HepG2 (cell line): ENCODE data around the gene TMEM127. TPM values are rescaled to one million over a fixed set of nuclear protein-coding genes. Genes with fewer than 3 reads are reported as not detected.

Experiments used
- ATAC-seq: fragments of 200-7000 bp; cut with Tn5 transposase; 3 replicates; pipeline ENCODE4 v1.9.1; 2020; ENCODE audit warnings: mild to moderate bottlenecking, moderate library complexity
- BruUV-seq: library from RNA; stranded (reverse); fragments of 400-500 nt; replicated peaks from 2 replicates; lab custom pipeline; 2021; lab: Mats Ljungman, UMichigan
- CTCF ChIA-PET: fragments of 300-600 bp; formaldehyde crosslinking; extraction: SDS; loops from one replicate; lab custom pipeline; 2021; ENCODE audit warnings: low total read pairs, inconsistent platforms, low intra/inter-chr PET ratio; lab: Yijun Ruan, JAX
- POLR2A ChIA-PET: fragments of 350-600 bp; sonication (Branson Sonifier 250); formaldehyde crosslinking; loops from one replicate; lab custom pipeline; 2020; ENCODE audit warnings: antibody characterized with exemption, inconsistent platforms; lab: Yijun Ruan, JAX
- DNase-seq: peaks from one replicate; pipeline ENCODE4 v3.0.0-alpha.2; 2015; ENCODE audit warnings: low spot score
- FAIRE-seq: peaks from 3 replicates; lab custom pipeline; 2011; peaks lifted over from hg19 to GRCh38; lab: Jason Lieb, UNC
- H2AFZ ChIP-seq: one replicate; pipeline ENCODE4 v1.6.1; 2011; ENCODE audit warnings: low read length, inconsistent platforms
- H3K27ac ChIP-seq: fragments of 300-600 bp; 3 replicates; pipeline ENCODE4 v1.8.0; 2011; ENCODE audit warnings: mixed run types, mild to moderate bottlenecking, mixed read lengths, low read length, inconsistent platforms; ENCODE audit not compliant: insufficient read depth; ENCODE audit errors: extremely low read length
- H3K27me3 ChIP-seq, 2 experiments: fragments of 200-600 bp in 1 of 2; 2 replicates in 1 of 2; 3 replicates in 1 of 2; pipeline versions ENCODE4 v1.6.0 to v1.8.0; 2011; ENCODE audit warnings: low read length in 2 of 2, mild to moderate bottlenecking in 2 of 2, moderate library complexity in 2 of 2, inconsistent platforms in 1 of 2; ENCODE audit not compliant: insufficient read depth in 2 of 2, control insufficient read depth in 1 of 2
- H3K36me3 ChIP-seq, 2 experiments: fragments of 200-600 bp in 1 of 2; replicated peaks in 1 of 2; 2 replicates in 1 of 2; 3 replicates in 1 of 2; pipeline versions ENCODE4 v1.5.1 to v1.8.0; 2011; ENCODE audit warnings: low read length in 2 of 2, inconsistent platforms in 1 of 2; ENCODE audit not compliant: insufficient read depth in 2 of 2, control insufficient read depth in 1 of 2
- H3K4me1 ChIP-seq: 2 replicates; pipeline ENCODE4 v1.5.1; 2012; ENCODE audit warnings: low read length, inconsistent platforms; ENCODE audit not compliant: insufficient read depth
- H3K4me2 ChIP-seq: 2 replicates; pipeline ENCODE4 v1.6.0; 2011; ENCODE audit warnings: low read depth, low read length, inconsistent platforms
- H3K4me3 ChIP-seq, 3 experiments: fragments of 200-600 bp in 1 of 3; sonication (generic), shearing (Covaris generic) in 1 of 3; replicated peaks in 1 of 3; 2 replicates each; pipeline ENCODE4 v1.5.1; 2011 to 2016; ENCODE audit warnings: low read length in 3 of 3, inconsistent platforms in 2 of 3, low read depth in 2 of 3, mild to moderate bottlenecking in 2 of 3, control low read depth in 1 of 3, mixed read lengths in 1 of 3; ENCODE audit not compliant: insufficient read depth in 1 of 3
- H3K79me2 ChIP-seq: one replicate; pipeline ENCODE4 v1.6.1; 2011; ENCODE audit warnings: low read length, inconsistent platforms; ENCODE audit not compliant: insufficient read depth
- H3K9ac ChIP-seq: 2 replicates; pipeline ENCODE4 v1.6.0; 2011; ENCODE audit warnings: mild to moderate bottlenecking, low read depth, low read length, inconsistent platforms; ENCODE audit not compliant: insufficient read depth
- H3K9me3 ChIP-seq: 2 replicates; pipeline ENCODE4 v1.5.1; 2012; ENCODE audit warnings: mild to moderate bottlenecking, low read length
- H4K20me1 ChIP-seq: 2 replicates; pipeline ENCODE4 v1.6.0; 2011; ENCODE audit warnings: inconsistent platforms, mild to moderate bottlenecking, low read length, moderate library complexity; ENCODE audit not compliant: insufficient read depth
- AHDC1 ChIP-seq: sonication (generic); formaldehyde crosslinking; IDR thresholded peaks from 2 replicates; pipeline ENCODE4 v1.5.1; 2020; ENCODE audit warnings: mild to moderate bottlenecking, missing genetic modification reagents, borderline replicate concordance
- BCL6 ChIP-seq: IDR thresholded peaks from 2 replicates; pipeline ENCODE4 v1.6.1; 2016; ENCODE audit warnings: missing genetic modification reagents, missing compliant biosample characterization
- CSRNP1 ChIP-seq: sonication (generic); formaldehyde crosslinking; IDR thresholded peaks from 2 replicates; pipeline ENCODE4 v1.8.1; 2023; ENCODE audit warnings: mild to moderate bottlenecking, missing genetic modification reagents
- ESRRA ChIP-seq: sonication (generic); formaldehyde crosslinking; IDR thresholded peaks from 2 replicates; pipeline ENCODE4 v1.5.1; 2020; ENCODE audit warnings: mild to moderate bottlenecking, low read depth, missing genetic modification reagents
- MLLT10 ChIP-seq: sonication (generic); formaldehyde crosslinking; IDR thresholded peaks from 2 replicates; pipeline ENCODE4 v1.4.0; 2020; ENCODE audit warnings: missing genetic modification reagents
- MXD4 ChIP-seq: IDR thresholded peaks from 2 replicates; pipeline ENCODE4 v1.6.1; 2016; ENCODE audit warnings: mild to moderate bottlenecking, missing biosample characterization, missing genetic modification reagents
- NCOA2 ChIP-seq: sonication (generic); formaldehyde crosslinking; IDR thresholded peaks from 2 replicates; pipeline ENCODE4 v1.8.0; 2022; ENCODE audit warnings: inconsistent platforms
- THRA ChIP-seq: sonication (generic); formaldehyde crosslinking; IDR thresholded peaks from 2 replicates; pipeline ENCODE4 v1.4.0; 2020; ENCODE audit warnings: missing genetic modification reagents, borderline replicate concordance
- UBTF ChIP-seq: sonication (generic); formaldehyde crosslinking; IDR thresholded peaks from 2 replicates; pipeline ENCODE4 v1.4.0; 2020; ENCODE audit warnings: mild to moderate bottlenecking, missing genetic modification reagents
- ZIK1 ChIP-seq: sonication (generic); formaldehyde crosslinking; IDR thresholded peaks from 2 replicates; pipeline ENCODE4 v1.5.0; 2020; ENCODE audit warnings: mild to moderate bottlenecking, low read depth, missing genetic modification reagents, borderline replicate concordance
- ZNF33A ChIP-seq: sonication (generic); formaldehyde crosslinking; IDR thresholded peaks from 2 replicates; pipeline ENCODE4 v1.5.1; 2020; ENCODE audit warnings: missing genetic modification reagents, mild to moderate bottlenecking, moderate library complexity, borderline replicate concordance
- ZNF7 ChIP-seq: IDR thresholded peaks from 2 replicates; pipeline ENCODE4 v1.6.1; 2016; ENCODE audit warnings: missing biosample characterization, missing genetic modification reagents
- WGBS: methylation state at CpG from one replicate; pipeline ENCODE4 v1.1.6; 2017; ENCODE audit warnings: low lambda C conversion rate; 5-methylcytosine and 5-hydroxymethylcytosine counted together
- in situ Hi-C: cut with HindIII; loops from 2 replicates; pipeline ENCODE4 v1.10.0; 2017; ENCODE audit warnings: low pct_unique_long_range_greater_than_20kb; ENCODE audit not compliant: extremely low pct_ligation_motif_present
- intact Hi-C: fragments of 100-400 bp; cut with micrococcal nuclease; formaldehyde crosslinking; loops from one replicate; pipeline ENCODE4 v1.10.0; 2022; ENCODE audit not compliant: unreplicated experiment
- polyA plus RNA-seq, 8 experiments: library from polyadenylated mRNA; depleted of rRNA in 3 of 8; stranded (reverse) in 7 of 8; unstranded in 1 of 8; fragments of >200 nt; fragmentation: Illumina TruSeq in 4 of 8; extraction: Trizol in 4 of 8; gene quantifications; 2 replicates each; pipeline versions ENCODE4 v1.2.1 to v1.2.3, GENCODE V29; 2011 to 2016; ENCODE audit warnings: low read depth in 4 of 8, missing spikeins in 1 of 8, mixed read lengths in 1 of 8; ENCODE audit not compliant: insufficient read depth in 1 of 8
- total RNA-seq, 5 experiments: library from RNA; depleted of rRNA; stranded (reverse); fragments of >200 nt; fragmentation: Illumina TruSeq; extraction: Trizol; gene quantifications; 2 replicates each; pipeline ENCODE4 v1.2.3, GENCODE V29; 2016; ENCODE audit warnings: low read depth in 1 of 5

TMEM127 gene
- total and polyA plus RNA-seq, 2 of the 13 experiments (the other 11 are each of a cell fraction or from before 2014, with no cell fraction given) = 21.5 to 33.9 TPM

- peak; percentile 3 for ATAC-seq
- WGBS = 3% methylated on average over 32 of the region's 49 CpGs
- Histone ChIP-seq H2AFZ (no peak overlapping the region), H3K4me2 (peak overlapping the region; percentile 88), H3K36me3 (peaks cover 17 to 35% of the 10 kb centered on the region in 2 experiments), H3K4me1 (peaks cover 54% of the 10 kb centered on the region), H3K79me2 (peaks cover 55% of the 10 kb centered on the region), H4K20me1 (peaks cover 6% of the 10 kb centered on the region), H3K4me3 (peak overlapping the region; percentile 95 to 97 (median 96)), H3K27me3 (no peaks in the 10 kb centered on the region; a peak in 1 of 5 replicates), H3K9ac (peak overlapping the region; percentile 82), H3K9me3 (no peaks in the 10 kb centered on the region), H3K27ac (peak overlapping the region; percentile 71)
- peak; percentile 23 for DNase-seq
- FAIRE-seq = no peak
- CTCF ChIA-PET = interaction anchor here (2.8 kb wide), 1 partner anchor 12 kb away, joined by 19 read pairs; no protein-coding TSS in a partner anchor
- BruUV-seq = no TSS peak
- in situ Hi-C loops (no loop called here), intact Hi-C loops (loop anchor here (1.0 kb wide), 1 partner anchor 12 kb away; no protein-coding TSS in a partner anchor)
- POLR2A ChIA-PET = interaction anchor here (0.9 to 3.6 kb wide), 11 partner anchors 8 to 91 kb away, joined by 3 to 46 read pairs (median 6); partner anchors contain the start of genes NCAPH, SNRNP200 and STARD7
- no peak for TF ChIP-seq UBTF (CRISPR knock-in tag)
- no peak for TF ChIP-seq CSRNP1 (CRISPR knock-in tag)
- TF ChIP-seq AHDC1 = no peak
- no peak for TF ChIP-seq MLLT10 (CRISPR knock-in tag)
- TF ChIP-seq NCOA2 (CRISPR knock-in tag) = no peak
- TF ChIP-seq ZNF33A (CRISPR knock-in tag) = no peak
- no peak; the same call in 1 of the 2 replicates for TF ChIP-seq ESRRA (CRISPR knock-in tag)
- no peak for TF ChIP-seq THRA (CRISPR knock-in tag)
- peak; percentile 64; the same call in 1 of the 2 replicates for TF ChIP-seq ZIK1 (CRISPR knock-in tag)
- TF ChIP-seq BCL6 (CRISPR knock-in tag) = no peak
- no peak for TF ChIP-seq MXD4
- TF ChIP-seq ZNF7 = no peak
These were observed 403 bp downstream of the TMEM127 start for GRCh38 chr2:96265349-96265839.
